Liver (tissue), 9 donors: Measurements from ENCODE around the gene FAAP100. TPM values are rescaled to one million over a fixed set of nuclear protein-coding genes. Genes with fewer than 3 reads are reported as not detected.

ENCODE experiments used
- DNase-seq: peaks from one replicate; pipeline ENCODE4 v3.0.0-alpha.2; 2017; ENCODE audit warnings: low spot score
- H3K27ac ChIP-seq, 2 donors: one replicate each; pipeline ENCODE4 v1.7.0; 2013; ENCODE audit warnings: inconsistent platforms in 2 of 2, low read length in 2 of 2, control low read depth in 1 of 2, low read depth in 1 of 2, mild to moderate bottlenecking in 1 of 2
- H3K27me3 ChIP-seq, 4 donors: one replicate each; pipeline versions ENCODE4 v1.6.1 to v1.7.0; 2013; ENCODE audit warnings: low read length in 3 of 4, inconsistent platforms in 1 of 4, mild to moderate bottlenecking in 1 of 4, moderate library complexity in 1 of 4; ENCODE audit not compliant: control insufficient read depth in 4 of 4, insufficient read depth in 4 of 4
- H3K36me3 ChIP-seq, 4 donors: one replicate each; pipeline versions ENCODE4 v1.6.1 to v1.7.0; 2013; ENCODE audit warnings: low read length in 3 of 4, mild to moderate bottlenecking in 3 of 4, low read depth in 1 of 4, moderate library complexity in 1 of 4; ENCODE audit not compliant: control insufficient read depth in 4 of 4, insufficient read depth in 3 of 4
- H3K4me1 ChIP-seq, 4 donors: one replicate each; pipeline versions ENCODE4 v1.6.1 to v1.7.0; 2013; ENCODE audit warnings: low read length in 3 of 4, mild to moderate bottlenecking in 3 of 4, moderate library complexity in 1 of 4; ENCODE audit not compliant: control insufficient read depth in 4 of 4, insufficient read depth in 4 of 4
- H3K4me3 ChIP-seq, 3 donors: one replicate each; pipeline versions ENCODE4 v1.6.1 to v1.7.0; 2013; ENCODE audit warnings: low read length in 3 of 3, control low read depth in 1 of 3, low read depth in 1 of 3, mild to moderate bottlenecking in 1 of 3
- H3K9ac ChIP-seq, 2 donors: one replicate each; pipeline ENCODE4 v1.7.0; 2013; ENCODE audit warnings: low read length in 2 of 2, mild to moderate bottlenecking in 2 of 2, moderate library complexity in 2 of 2, control low read depth in 1 of 2, low read depth in 1 of 2
- H3K9me3 ChIP-seq, 4 donors: one replicate each; pipeline versions ENCODE4 v1.6.1 to v1.7.0; 2013; ENCODE audit warnings: low read length in 3 of 4; ENCODE audit not compliant: control insufficient read depth in 4 of 4
- EGR1 ChIP-seq, 2 donors: IDR thresholded peaks; 2 replicates each; pipeline ENCODE4 v1.6.1; 2016 to 2018; ENCODE audit warnings: antibody characterized with exemption in 2 of 2, low read depth in 2 of 2
- GABPA ChIP-seq, 2 donors: IDR thresholded peaks in 1 of 2; conservative IDR thresholded peaks in 1 of 2; 2 replicates each; pipeline ENCODE4 v1.6.1; 2016; ENCODE audit warnings: antibody characterized with exemption in 2 of 2, mild to moderate bottlenecking in 1 of 2, moderate library complexity in 1 of 2
- HNF4A ChIP-seq, 2 donors: conservative IDR thresholded peaks; 2 replicates each; pipeline ENCODE4 v1.6.1; 2016; ENCODE audit warnings: antibody characterized with exemption in 2 of 2, mild to moderate bottlenecking in 2 of 2
- HNF4G ChIP-seq: IDR thresholded peaks from 2 replicates; pipeline ENCODE4 v1.6.1; 2016; ENCODE audit warnings: antibody characterized with exemption
- JUND ChIP-seq, 2 donors: IDR thresholded peaks; 2 replicates each; pipeline ENCODE4 v1.6.1; 2016; ENCODE audit warnings: antibody characterized with exemption in 2 of 2
- NR2F2 ChIP-seq: IDR thresholded peaks from 2 replicates; pipeline ENCODE4 v1.6.1; 2016; ENCODE audit warnings: antibody characterized with exemption
- RXRA ChIP-seq, 2 donors: IDR thresholded peaks; 2 replicates each; pipeline ENCODE4 v1.6.1; 2017 to 2018; ENCODE audit warnings: antibody characterized with exemption in 2 of 2, mild to moderate bottlenecking in 1 of 2
- SP1 ChIP-seq: IDR thresholded peaks from 2 replicates; pipeline ENCODE4 v1.6.1; 2018; ENCODE audit warnings: antibody characterized with exemption, mild to moderate bottlenecking
- YY1 ChIP-seq: IDR thresholded peaks from 2 replicates; pipeline ENCODE4 v1.6.1; 2016; ENCODE audit warnings: antibody characterized with exemption, mild to moderate bottlenecking
- WGBS: extraction: QIAGEN DNeasy Blood & Tissue Kit; methylation state at CpG from one replicate; pipeline ENCODE4 v1.1.7; 2013; 5-methylcytosine and 5-hydroxymethylcytosine counted together
- polyA plus RNA-seq, 2 donors: library from polyadenylated mRNA; stranded (reverse) in 1 of 2; unstranded in 1 of 2; fragments of 200-250 nt in 1 of 2; fragments of >200 nt in 1 of 2; fragmentation: Nextera tagmentation in 1 of 2; extraction: Ambion mirVana in 1 of 2; gene quantifications; one replicate each; pipeline versions ENCODE4 v1.2.1 to v1.2.3, GENCODE V29; 2013 to 2015
- total RNA-seq, 2 donors: library from RNA; depleted of rRNA; stranded (reverse); fragments of >200 nt; gene quantifications; one replicate each; pipeline ENCODE4 v1.2.3, GENCODE V29; 2014
- TF ChIP-seq, protein P1 (sequence below): IDR thresholded peaks from 2 replicates; pipeline ENCODE4 v1.6.1; 2016; ENCODE audit warnings: antibody characterized with exemption
- TF ChIP-seq, protein P2 (sequence below): IDR thresholded peaks from 2 replicates; pipeline ENCODE4 v1.6.1; 2016; ENCODE audit warnings: antibody characterized with exemption, mild to moderate bottlenecking
- TF ChIP-seq, protein P3 (sequence below): fragments of 150-350 bp; IDR thresholded peaks from 2 replicates; pipeline ENCODE4 v1.5.1; 2017; ENCODE audit warnings: improper control_type of control experiment, low read depth, low read length; ENCODE audit not compliant: missing input control
- TF ChIP-seq, protein P4 (sequence below): IDR thresholded peaks from 2 replicates; pipeline ENCODE4 v1.6.1; 2016; ENCODE audit warnings: antibody characterized with exemption
- TF ChIP-seq, protein P5 (sequence below): IDR thresholded peaks from 2 replicates; pipeline ENCODE4 v1.6.1; 2016; ENCODE audit warnings: antibody characterized with exemption
- donor health status: healthy.
- donor health status: healthy.
- donor health status: healthy.
- donor health status: healthy.
- donor health status: healthy.

Gene FAAP100
- total and polyA plus RNA-seq, 4 donors, result 8.1 to 14.7 (median 9.7) TPM

DNA sequence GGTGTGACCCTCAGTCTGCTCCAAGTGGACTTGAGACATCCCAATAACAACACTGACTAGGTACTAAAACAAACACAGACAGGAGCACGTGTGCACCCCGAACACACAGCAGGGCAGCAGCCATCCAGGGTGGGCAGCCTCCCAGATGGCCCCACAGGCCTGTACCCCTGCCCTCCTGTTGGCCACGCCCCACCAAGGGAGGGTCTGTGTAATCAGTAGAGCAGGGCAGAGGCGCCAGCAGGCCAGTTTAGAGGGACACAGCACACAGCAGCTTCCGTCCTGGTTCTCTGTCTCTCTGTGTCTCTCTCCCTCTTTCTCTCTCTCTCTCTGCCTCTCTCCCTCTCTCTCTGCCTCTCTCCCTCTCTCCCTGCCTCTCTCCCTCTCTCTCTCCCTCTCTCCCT, 61.0 kb downstream of the FAAP100 start:
- peaks cover 3 to 8% (median 5%) of the 10 kb centered on the region in 4 donors for H3K4me1 ChIP-seq
- H3K27me3 ChIP-seq, result no peaks in the 10 kb centered on the region
- H3K9me3 ChIP-seq, result no peaks in the 10 kb centered on the region
- H3K9ac ChIP-seq, result no peak overlapping the region
- DNase-seq, result no peak
- H3K27ac ChIP-seq, result no peak overlapping the region
- TF ChIP-seq, protein P1, sequence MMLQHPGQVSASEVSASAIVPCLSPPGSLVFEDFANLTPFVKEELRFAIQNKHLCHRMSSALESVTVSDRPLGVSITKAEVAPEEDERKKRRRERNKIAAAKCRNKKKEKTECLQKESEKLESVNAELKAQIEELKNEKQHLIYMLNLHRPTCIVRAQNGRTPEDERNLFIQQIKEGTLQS, result no peak
- TF ChIP-seq JUND (IDR thresholded peaks at IDR 0.05) (no peak), GABPA (IDR thresholded peaks at IDR 0.05 in 1 of 2, conservative IDR thresholded peaks at IDR 0.05 in 1 of 2) (no peak), EGR1 (IDR thresholded peaks at IDR 0.05; ENCODE audit: low read depth in 2 of 2) (no peak), SP1 (no peak)
- TF ChIP-seq, protein P2, sequence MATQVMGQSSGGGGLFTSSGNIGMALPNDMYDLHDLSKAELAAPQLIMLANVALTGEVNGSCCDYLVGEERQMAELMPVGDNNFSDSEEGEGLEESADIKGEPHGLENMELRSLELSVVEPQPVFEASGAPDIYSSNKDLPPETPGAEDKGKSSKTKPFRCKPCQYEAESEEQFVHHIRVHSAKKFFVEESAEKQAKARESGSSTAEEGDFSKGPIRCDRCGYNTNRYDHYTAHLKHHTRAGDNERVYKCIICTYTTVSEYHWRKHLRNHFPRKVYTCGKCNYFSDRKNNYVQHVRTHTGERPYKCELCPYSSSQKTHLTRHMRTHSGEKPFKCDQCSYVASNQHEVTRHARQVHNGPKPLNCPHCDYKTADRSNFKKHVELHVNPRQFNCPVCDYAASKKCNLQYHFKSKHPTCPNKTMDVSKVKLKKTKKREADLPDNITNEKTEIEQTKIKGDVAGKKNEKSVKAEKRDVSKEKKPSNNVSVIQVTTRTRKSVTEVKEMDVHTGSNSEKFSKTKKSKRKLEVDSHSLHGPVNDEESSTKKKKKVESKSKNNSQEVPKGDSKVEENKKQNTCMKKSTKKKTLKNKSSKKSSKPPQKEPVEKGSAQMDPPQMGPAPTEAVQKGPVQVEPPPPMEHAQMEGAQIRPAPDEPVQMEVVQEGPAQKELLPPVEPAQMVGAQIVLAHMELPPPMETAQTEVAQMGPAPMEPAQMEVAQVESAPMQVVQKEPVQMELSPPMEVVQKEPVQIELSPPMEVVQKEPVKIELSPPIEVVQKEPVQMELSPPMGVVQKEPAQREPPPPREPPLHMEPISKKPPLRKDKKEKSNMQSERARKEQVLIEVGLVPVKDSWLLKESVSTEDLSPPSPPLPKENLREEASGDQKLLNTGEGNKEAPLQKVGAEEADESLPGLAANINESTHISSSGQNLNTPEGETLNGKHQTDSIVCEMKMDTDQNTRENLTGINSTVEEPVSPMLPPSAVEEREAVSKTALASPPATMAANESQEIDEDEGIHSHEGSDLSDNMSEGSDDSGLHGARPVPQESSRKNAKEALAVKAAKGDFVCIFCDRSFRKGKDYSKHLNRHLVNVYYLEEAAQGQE, result no peak
- TF ChIP-seq, protein P3, sequence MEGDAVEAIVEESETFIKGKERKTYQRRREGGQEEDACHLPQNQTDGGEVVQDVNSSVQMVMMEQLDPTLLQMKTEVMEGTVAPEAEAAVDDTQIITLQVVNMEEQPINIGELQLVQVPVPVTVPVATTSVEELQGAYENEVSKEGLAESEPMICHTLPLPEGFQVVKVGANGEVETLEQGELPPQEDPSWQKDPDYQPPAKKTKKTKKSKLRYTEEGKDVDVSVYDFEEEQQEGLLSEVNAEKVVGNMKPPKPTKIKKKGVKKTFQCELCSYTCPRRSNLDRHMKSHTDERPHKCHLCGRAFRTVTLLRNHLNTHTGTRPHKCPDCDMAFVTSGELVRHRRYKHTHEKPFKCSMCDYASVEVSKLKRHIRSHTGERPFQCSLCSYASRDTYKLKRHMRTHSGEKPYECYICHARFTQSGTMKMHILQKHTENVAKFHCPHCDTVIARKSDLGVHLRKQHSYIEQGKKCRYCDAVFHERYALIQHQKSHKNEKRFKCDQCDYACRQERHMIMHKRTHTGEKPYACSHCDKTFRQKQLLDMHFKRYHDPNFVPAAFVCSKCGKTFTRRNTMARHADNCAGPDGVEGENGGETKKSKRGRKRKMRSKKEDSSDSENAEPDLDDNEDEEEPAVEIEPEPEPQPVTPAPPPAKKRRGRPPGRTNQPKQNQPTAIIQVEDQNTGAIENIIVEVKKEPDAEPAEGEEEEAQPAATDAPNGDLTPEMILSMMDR, result no peak
- TF ChIP-seq, protein P4, sequence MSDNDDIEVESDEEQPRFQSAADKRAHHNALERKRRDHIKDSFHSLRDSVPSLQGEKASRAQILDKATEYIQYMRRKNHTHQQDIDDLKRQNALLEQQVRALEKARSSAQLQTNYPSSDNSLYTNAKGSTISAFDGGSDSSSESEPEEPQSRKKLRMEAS, result no peak
- no peaks in the 10 kb centered on the region for H3K36me3 ChIP-seq
- WGBS, result 26% methylated on average over 5 of the region's 5 CpGs
- no peak overlapping the region for H3K4me3 ChIP-seq

DNA sequence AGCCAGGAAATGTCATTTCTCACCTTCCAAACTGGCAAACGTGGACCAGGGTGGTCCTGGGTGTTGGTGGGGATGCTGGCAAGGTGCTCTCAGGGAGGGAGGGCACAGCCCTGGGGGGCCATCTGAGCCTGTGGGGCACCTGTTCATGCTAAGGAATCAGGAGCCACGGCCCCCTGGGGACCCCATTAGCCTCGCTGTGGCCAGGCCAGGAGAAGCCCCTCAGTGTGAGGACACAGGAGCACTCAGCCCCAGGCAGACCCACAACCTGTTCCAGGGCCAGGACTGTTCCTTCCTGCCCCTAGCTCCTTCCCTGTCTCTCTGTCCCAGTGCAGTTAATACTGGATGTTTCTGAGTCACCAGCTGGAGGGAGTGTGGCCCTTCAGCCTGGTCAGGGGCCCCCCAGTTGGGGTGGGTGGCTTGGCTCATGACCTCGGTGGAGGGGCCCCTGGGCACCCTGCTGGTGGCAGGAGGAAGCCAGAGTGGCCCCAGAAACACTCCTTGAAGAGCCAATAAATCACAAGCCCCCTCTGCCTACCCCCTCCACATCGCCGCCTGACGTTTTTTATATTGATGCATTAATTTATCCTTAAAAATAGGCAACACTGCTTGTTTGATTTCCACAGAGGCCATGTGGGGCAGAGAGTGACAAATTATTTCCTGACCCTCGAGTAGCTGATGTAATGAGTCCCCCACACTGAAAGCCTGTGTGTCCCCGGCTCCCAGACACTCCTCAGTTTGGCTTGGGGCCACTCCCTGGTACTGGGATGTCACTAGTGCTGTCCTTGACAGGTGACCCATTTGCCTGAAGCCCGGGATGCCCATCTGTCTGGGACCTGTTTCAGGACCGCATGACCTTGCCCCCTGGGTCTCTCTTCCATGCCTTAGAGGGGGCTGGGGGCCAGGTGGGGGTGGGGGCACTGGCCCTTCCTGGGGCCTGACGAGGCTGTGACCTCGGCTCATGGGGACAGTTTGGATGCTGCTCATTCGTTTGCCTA, 61.9 kb downstream of the FAAP100 start:
- Histone ChIP-seq H3K36me3 (no peaks in the 10 kb centered on the region), H3K9me3 (no peaks in the 10 kb centered on the region), H3K27me3 (no peaks in the 10 kb centered on the region), H3K27ac (no peak overlapping the region), H3K4me3 (no peak overlapping the region), H3K4me1 (peaks cover 3 to 8% (median 5%) of the 10 kb centered on the region in 4 donors), H3K9ac (no peak overlapping the region)
- WGBS, result 55% methylated on average over 14 of the region's 14 CpGs
- no peak for DNase-seq
- TF ChIP-seq NR2F2 (no peak), HNF4A (conservative IDR thresholded peaks at IDR 0.05) (no peak), HNF4G (no peak), RXRA (IDR thresholded peaks at IDR 0.05) (no peak), YY1 (no peak)
- TF ChIP-seq, protein P5, sequence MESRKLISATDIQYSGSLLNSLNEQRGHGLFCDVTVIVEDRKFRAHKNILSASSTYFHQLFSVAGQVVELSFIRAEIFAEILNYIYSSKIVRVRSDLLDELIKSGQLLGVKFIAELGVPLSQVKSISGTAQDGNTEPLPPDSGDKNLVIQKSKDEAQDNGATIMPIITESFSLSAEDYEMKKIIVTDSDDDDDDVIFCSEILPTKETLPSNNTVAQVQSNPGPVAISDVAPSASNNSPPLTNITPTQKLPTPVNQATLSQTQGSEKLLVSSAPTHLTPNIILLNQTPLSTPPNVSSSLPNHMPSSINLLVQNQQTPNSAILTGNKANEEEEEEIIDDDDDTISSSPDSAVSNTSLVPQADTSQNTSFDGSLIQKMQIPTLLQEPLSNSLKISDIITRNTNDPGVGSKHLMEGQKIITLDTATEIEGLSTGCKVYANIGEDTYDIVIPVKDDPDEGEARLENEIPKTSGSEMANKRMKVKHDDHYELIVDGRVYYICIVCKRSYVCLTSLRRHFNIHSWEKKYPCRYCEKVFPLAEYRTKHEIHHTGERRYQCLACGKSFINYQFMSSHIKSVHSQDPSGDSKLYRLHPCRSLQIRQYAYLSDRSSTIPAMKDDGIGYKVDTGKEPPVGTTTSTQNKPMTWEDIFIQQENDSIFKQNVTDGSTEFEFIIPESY, result no peak
- TF ChIP-seq, protein P2, result no peak
- TF ChIP-seq, protein P3, result no peak
- TF ChIP-seq, protein P1, result no peak
- TF ChIP-seq, protein P4, result no peak
